Epithelial cell of proximal tubule (primary cell): ENCODE data around the gene HACD2. TPM values are rescaled to one million over a fixed set of nuclear protein-coding genes. Genes with fewer than 3 reads are reported as not detected.

ENCODE experiments used
- total RNA-seq: library from RNA; depleted of rRNA; stranded (reverse); fragments of >200 nt; gene quantifications from 2 replicates; pipeline ENCODE4 v1.2.3, GENCODE V29; 2015

Gene HACD2
- total RNA-seq, 1 donor from 2014 or later = 22.8 TPM

Other genes with a start within 250 kb of the HACD2 start
- gene ADCY5, start 136.0 kb downstream of the HACD2 start, total RNA-seq = 0.07 and 2.7 TPM in 2 replicates